PC-9 (cell line): ENCODE measurements around the gene FYN. TPM values are rescaled to one million over a fixed set of nuclear protein-coding genes. Genes with fewer than 3 reads are reported as not detected.
A peak's percentile ranks its signal among the peaks of the same experiment; 100 is the strongest.

Experiments
- BruUV-seq: library from RNA; stranded (reverse); fragments of 400-500 nt; replicated peaks from 2 replicates; lab custom pipeline; 2021; lab: Mats Ljungman, UMichigan
- CTCF ChIA-PET: fragments of 300-600 bp; sonication (Branson Sonifier 250); formaldehyde crosslinking; loops from one replicate; lab custom pipeline; 2022; ENCODE audit warnings: antibody characterized with exemption; lab: Charles Lee
- POLR2A ChIA-PET: fragments of 300-600 bp; sonication (Branson Sonifier 250); formaldehyde crosslinking; loops from one replicate; lab custom pipeline; 2022; ENCODE audit warnings: antibody characterized with exemption; ENCODE audit not compliant: unreplicated experiment; lab: Charles Lee
- DNase-seq, 2 experiments: peaks; one replicate each; pipeline versions ENCODE4 v3.0.0 to v3.0.0-alpha.2; 2015 to 2022; ENCODE audit warnings: mixed read lengths in 1 of 2
- H2AFZ ChIP-seq: fragments of 200-600 bp; sonication (generic); 2 replicates; pipeline ENCODE4 v1.8.1; 2017; ENCODE audit warnings: antibody characterized with exemption
- H3F3A ChIP-seq: fragments of 200-600 bp; sonication (generic); 2 replicates; pipeline ENCODE4 v1.8.1; 2017; ENCODE audit warnings: antibody characterized with exemption, mild to moderate bottlenecking, low read depth; ENCODE audit not compliant: insufficient read depth
- H3K27ac ChIP-seq: fragments of 200-600 bp; sonication (generic); 2 replicates; pipeline ENCODE4 v1.6.1; 2016; ENCODE audit warnings: mixed run types
- H3K27me3 ChIP-seq: fragments of 200-600 bp; sonication (generic); 2 replicates; pipeline ENCODE4 v1.6.1; 2016; ENCODE audit warnings: low read depth, mixed run types; ENCODE audit not compliant: insufficient read depth
- H3K36me3 ChIP-seq: fragments of 200-600 bp; sonication (generic); 2 replicates; pipeline ENCODE4 v1.6.1; 2016; ENCODE audit warnings: low read depth, mixed run types
- H3K4me1 ChIP-seq: fragments of 200-600 bp; sonication (generic); replicated peaks from 2 replicates; pipeline ENCODE4 v1.6.1; 2016; ENCODE audit warnings: mixed run types; ENCODE audit not compliant: insufficient read depth
- H3K4me2 ChIP-seq: fragments of 200-600 bp; sonication (generic); 2 replicates; pipeline ENCODE4 v1.6.1; 2017; ENCODE audit warnings: mixed run types
- H3K4me3 ChIP-seq: fragments of 200-600 bp; sonication (generic); 2 replicates; pipeline ENCODE4 v1.6.1; 2016; ENCODE audit warnings: mixed run types
- H3K79me2 ChIP-seq: fragments of 200-600 bp; sonication (generic); 2 replicates; pipeline ENCODE4 v1.6.1; 2017; ENCODE audit warnings: low read depth, mixed run types
- H3K9me2 ChIP-seq: fragments of 200-600 bp; sonication (generic); 2 replicates; pipeline ENCODE4 v1.8.1; 2017; ENCODE audit warnings: mild to moderate bottlenecking; ENCODE audit not compliant: insufficient read depth
- H3K9me3 ChIP-seq: fragments of 200-600 bp; sonication (generic); 2 replicates; pipeline ENCODE4 v1.8.1; 2016; ENCODE audit warnings: low read depth; ENCODE audit not compliant: insufficient read depth
- H4K20me1 ChIP-seq: fragments of 200-600 bp; sonication (generic); 2 replicates; pipeline ENCODE4 v1.8.1; 2017; ENCODE audit not compliant: insufficient read depth
- EZH2 ChIP-seq: fragments of 200-600 bp; sonication (generic); IDR thresholded peaks from 2 replicates; pipeline ENCODE4 v1.8.0; 2017; ENCODE audit warnings: antibody characterized with exemption, low read depth
- intact Hi-C: fragments of 100-400 bp; cut with micrococcal nuclease; formaldehyde crosslinking; loops from one replicate; pipeline ENCODE4 v1.10.0; 2022; ENCODE audit not compliant: unreplicated experiment
- total RNA-seq: library from RNA; stranded (reverse); gene quantifications from 2 replicates; pipeline ENCODE4 v1.2.3, GENCODE V29; 2021
- TF ChIP-seq, protein P1 (sequence below): fragments of 200-600 bp; sonication (generic); conservative IDR thresholded peaks from 2 replicates; pipeline ENCODE4 v1.6.1; 2017; ENCODE audit warnings: mixed run types, antibody characterized with exemption, mild to moderate bottlenecking, moderate library complexity

Gene FYN
- total RNA-seq, 1 experiment from 2014 or later = 53.3 TPM

DNA sequence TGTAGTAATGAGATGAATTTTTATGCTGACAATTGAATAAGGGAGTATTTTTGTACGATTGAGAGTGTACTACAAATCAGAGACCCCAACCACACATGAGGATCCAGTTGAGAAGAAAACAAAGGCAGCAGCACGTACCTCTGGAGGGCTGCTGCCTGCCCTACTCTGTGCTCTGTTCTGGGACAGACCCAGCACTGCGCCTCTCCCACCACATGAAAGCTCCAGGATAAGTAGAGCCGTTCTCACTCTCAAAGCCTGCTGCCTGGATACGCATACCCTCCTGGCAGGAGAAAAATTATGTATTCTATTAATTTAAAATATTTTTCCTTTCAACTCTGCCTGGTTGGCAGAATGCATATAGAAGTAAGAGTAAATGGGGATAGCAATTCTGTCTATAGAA lies 256.1 kb downstream of the FYN start:
- no peaks in the 10 kb centered on the region for H3K9me3 ChIP-seq
- POLR2A ChIA-PET = no interaction called here
- H3K27me3 ChIP-seq = no peaks in the 10 kb centered on the region
- BruUV-seq = no TSS peak
- no peak overlapping the region for H3K4me2 ChIP-seq
- H3K36me3 ChIP-seq = no peaks in the 10 kb centered on the region
- no peak for DNase-seq
- no peaks in the 10 kb centered on the region for H3K79me2 ChIP-seq
- H3K4me3 ChIP-seq = no peak overlapping the region
- H3K9me2 ChIP-seq = no peaks in the 10 kb centered on the region
- H2AFZ ChIP-seq = no peak overlapping the region
- no peak for TF ChIP-seq EZH2
- TF ChIP-seq, protein P1, sequence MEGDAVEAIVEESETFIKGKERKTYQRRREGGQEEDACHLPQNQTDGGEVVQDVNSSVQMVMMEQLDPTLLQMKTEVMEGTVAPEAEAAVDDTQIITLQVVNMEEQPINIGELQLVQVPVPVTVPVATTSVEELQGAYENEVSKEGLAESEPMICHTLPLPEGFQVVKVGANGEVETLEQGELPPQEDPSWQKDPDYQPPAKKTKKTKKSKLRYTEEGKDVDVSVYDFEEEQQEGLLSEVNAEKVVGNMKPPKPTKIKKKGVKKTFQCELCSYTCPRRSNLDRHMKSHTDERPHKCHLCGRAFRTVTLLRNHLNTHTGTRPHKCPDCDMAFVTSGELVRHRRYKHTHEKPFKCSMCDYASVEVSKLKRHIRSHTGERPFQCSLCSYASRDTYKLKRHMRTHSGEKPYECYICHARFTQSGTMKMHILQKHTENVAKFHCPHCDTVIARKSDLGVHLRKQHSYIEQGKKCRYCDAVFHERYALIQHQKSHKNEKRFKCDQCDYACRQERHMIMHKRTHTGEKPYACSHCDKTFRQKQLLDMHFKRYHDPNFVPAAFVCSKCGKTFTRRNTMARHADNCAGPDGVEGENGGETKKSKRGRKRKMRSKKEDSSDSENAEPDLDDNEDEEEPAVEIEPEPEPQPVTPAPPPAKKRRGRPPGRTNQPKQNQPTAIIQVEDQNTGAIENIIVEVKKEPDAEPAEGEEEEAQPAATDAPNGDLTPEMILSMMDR = no peak
- no peak overlapping the region for H3K27ac ChIP-seq
- intact Hi-C loops = no loop called here
- no peaks in the 10 kb centered on the region for H4K20me1 ChIP-seq
- no peaks in the 10 kb centered on the region; the same call in 1 of the 2 replicates for H3F3A ChIP-seq
- H3K4me1 ChIP-seq = peaks cover 6% of the 10 kb centered on the region
- CTCF ChIA-PET = no interaction called here

DNA sequence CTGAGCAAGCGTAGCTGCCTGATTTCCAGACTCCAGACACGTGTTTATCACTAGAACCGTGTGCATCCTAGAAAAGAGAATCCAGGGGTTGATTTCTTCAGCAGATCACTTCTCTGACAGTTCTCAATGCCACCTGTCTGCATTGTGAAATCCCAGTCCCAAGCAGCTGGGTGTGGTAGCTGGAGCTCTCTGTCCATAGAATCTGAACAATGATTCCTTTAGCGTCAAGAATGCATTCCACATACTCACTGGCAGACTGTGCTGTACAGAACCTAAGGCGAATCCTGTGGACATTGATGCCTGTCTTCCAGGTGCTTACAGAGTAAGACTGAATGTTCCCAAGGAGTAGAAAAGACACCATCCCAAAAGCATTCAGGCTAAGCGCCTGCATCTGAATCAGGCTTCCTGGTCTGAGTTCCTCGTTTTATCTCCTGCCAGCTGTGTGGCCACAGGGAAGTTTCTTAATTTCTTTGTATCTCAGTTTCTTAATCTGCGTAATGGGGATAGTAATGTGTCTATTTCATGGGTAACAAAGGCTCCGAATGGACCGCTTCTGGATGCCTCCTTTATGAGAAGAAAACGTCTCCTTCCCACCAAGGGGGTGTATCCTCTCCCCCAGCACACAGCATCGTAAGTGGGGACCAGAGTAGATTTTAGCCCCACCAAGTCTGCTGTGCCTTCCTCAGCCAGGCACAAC lies 257.2 kb downstream of the FYN start:
- H3K4me3 ChIP-seq = no peak overlapping the region
- ChIA-PET POLR2A (interaction anchor here (0.7 kb wide), 1 partner anchor 52 kb away, joined by 3 read pairs; no protein-coding TSS in a partner anchor), CTCF (interaction anchor here (0.6 kb wide), 1 partner anchor 400 kb away, joined by 3 read pairs; no protein-coding TSS in a partner anchor)
- peaks cover 6% of the 10 kb centered on the region for H3K4me1 ChIP-seq
- no peaks in the 10 kb centered on the region for H3K27me3 ChIP-seq
- H3K79me2 ChIP-seq = no peaks in the 10 kb centered on the region
- no peak overlapping the region for H3K4me2 ChIP-seq
- H4K20me1 ChIP-seq = no peaks in the 10 kb centered on the region
- intact Hi-C loops = no loop called here
- peak in 1 of 2 experiments; percentile 55 for DNase-seq
- TF ChIP-seq, protein P1 = no peak
- no peak for TF ChIP-seq EZH2
- H3K27ac ChIP-seq = no peak overlapping the region
- H3K9me2 ChIP-seq = no peaks in the 10 kb centered on the region
- no peaks in the 10 kb centered on the region; the same call in 1 of the 2 replicates for H3F3A ChIP-seq
- no peak overlapping the region for H2AFZ ChIP-seq
- no peaks in the 10 kb centered on the region for H3K36me3 ChIP-seq
- H3K9me3 ChIP-seq = no peaks in the 10 kb centered on the region
- no TSS peak for BruUV-seq

- TF ChIP-seq, protein P1 = no peak
- no peak for TF ChIP-seq EZH2
- ChIA-PET POLR2A (no interaction called here), CTCF (no interaction called here)
- Histone ChIP-seq H3K4me3 (no peak overlapping the region), H3K27me3 (no peaks in the 10 kb centered on the region), H2AFZ (no peak overlapping the region), H3K9me3 (no peaks in the 10 kb centered on the region), H3K4me2 (no peak overlapping the region), H3F3A (no peaks in the 10 kb centered on the region; the same call in 1 of the 2 replicates), H4K20me1 (no peaks in the 10 kb centered on the region), H3K9me2 (no peaks in the 10 kb centered on the region), H3K36me3 (no peaks in the 10 kb centered on the region), H3K27ac (no peak overlapping the region), H3K4me1 (peaks cover 1% of the 10 kb centered on the region), H3K79me2 (no peaks in the 10 kb centered on the region)
- intact Hi-C loops = no loop called here
- no TSS peak for BruUV-seq
- peak in 1 of 2 experiments; percentile 40 for DNase-seq
Measured at GRCh38 chr6:111614833-111615582, 258.2 kb downstream of the FYN start.
